Stomach (tissue), 9 donors: ENCODE results near the gene CACNA1H. TPM values are rescaled to one million over a fixed set of nuclear protein-coding genes. Genes with fewer than 3 reads are reported as not detected.

Source experiments
- DNase-seq, 2 donors: peaks; one replicate each; pipeline versions ENCODE4 v3.0.0 to v3.0.0-alpha.2; 2013 to 2019
- H3K27ac ChIP-seq, 5 donors: fragments of 200-600 bp in 4 of 5; sonication (generic) in 4 of 5; one replicate each; pipeline ENCODE4 v1.5.1; 2013 to 2019; ENCODE audit warnings: mild to moderate bottlenecking in 1 of 5, moderate library complexity in 1 of 5
- H3K27me3 ChIP-seq, 3 donors: fragments of 200-600 bp; sonication (generic); one replicate each; pipeline ENCODE4 v1.5.1; 2017 to 2019; ENCODE audit warnings: mixed run types in 1 of 3
- H3K36me3 ChIP-seq, 4 donors: fragments of 200-600 bp; sonication (generic); 1 replicate in 3 of 4; 2 replicates in 1 of 4; pipeline ENCODE4 v1.5.1; 2016 to 2019
- H3K4me1 ChIP-seq, 4 donors: fragments of 200-600 bp; sonication (generic); one replicate each; pipeline ENCODE4 v1.5.1; 2016 to 2019
- H3K4me3 ChIP-seq, 4 donors: fragments of 200-600 bp; sonication (generic) in 3 of 4; one replicate each; pipeline ENCODE4 v1.5.1; 2016 to 2019; ENCODE audit warnings: mild to moderate bottlenecking in 1 of 4
- H3K9me3 ChIP-seq, 4 donors: fragments of 200-600 bp; sonication (generic); one replicate each; pipeline ENCODE4 v1.5.1; 2016 to 2019
- CTCF ChIP-seq, 7 experiments: fragments of 450-650 bp in 4 of 7; fragments of 200-600 bp in 3 of 7; sonication (generic) in 3 of 7; IDR thresholded peaks; one replicate each; pipeline ENCODE4 v1.5.1; 2016 to 2019; ENCODE audit warnings: antibody characterized with exemption in 7 of 7, control low read depth in 2 of 7, mild to moderate bottlenecking in 1 of 7
- EP300 ChIP-seq: sonication (generic); formaldehyde crosslinking; IDR thresholded peaks from one replicate; pipeline ENCODE4 v1.6.1; 2017; ENCODE audit warnings: antibody characterized with exemption
- POLR2A ChIP-seq, 4 donors: fragments of 450-650 bp; IDR thresholded peaks; one replicate each; pipeline ENCODE4 v1.6.1; 2016; ENCODE audit warnings: antibody characterized with exemption in 4 of 4, control low read depth in 2 of 4, mild to moderate bottlenecking in 1 of 4, moderate library complexity in 1 of 4
- POLR2AphosphoS5 ChIP-seq, 3 donors: sonication (generic); formaldehyde crosslinking; IDR thresholded peaks; one replicate each; pipeline ENCODE4 v1.6.1; 2016; ENCODE audit warnings: antibody characterized with exemption in 3 of 3
- WGBS, 5 donors: extraction: QIAGEN DNeasy Blood & Tissue Kit in 3 of 5; methylation state at CpG; one replicate each; pipeline versions ENCODE4 v1.1.5 to v1.1.7; 2013 to 2018; 5-methylcytosine and 5-hydroxymethylcytosine counted together
- intact Hi-C: fragments of 100-400 bp; cut with DNase I; formaldehyde crosslinking; loops from one replicate; pipeline ENCODE4 v1.15.1; 2023; ENCODE audit warnings: low total_unique reads
- polyA plus RNA-seq, 3 donors: library from polyadenylated mRNA; stranded (reverse); fragments of 200-250 nt; gene quantifications; one replicate each; pipeline ENCODE4 v1.2.3, GENCODE V29; 2013
- total RNA-seq, 5 donors: library from RNA; depleted of rRNA; stranded (reverse); fragments of >200 nt; gene quantifications; one replicate each; pipeline versions ENCODE4 v1.1.0 to v1.2.3, GENCODE V29; 2014 to 2016
- donor health status: healthy with polysubstance abuse.
- donor health status: Bipolar disorder and iron deficiency.
- donor health status: healthy.

Gene CACNA1H
- total and polyA plus RNA-seq, 8 donors = 1.5 to 49.6 (median 19.6) TPM

- Histone ChIP-seq H3K4me3 (no peak overlapping the region), H3K27me3 (peaks cover 0 to 63% (median 7%) of the 10 kb centered on the region in 3 donors), H3K9me3 (no peaks in the 10 kb centered on the region), H3K4me1 (peaks cover 0 to 26% (median 25%) of the 10 kb centered on the region in 4 donors), H3K36me3 (no peaks in the 10 kb centered on the region), H3K27ac (no peak overlapping the region)
- no peak for DNase-seq
- intact Hi-C loops = no loop called here
- no peak for TF ChIP-seq POLR2A (IDR thresholded peaks at IDR 0.05)
- TF ChIP-seq EP300 = no peak
- no peak for TF ChIP-seq CTCF (IDR thresholded peaks at IDR 0.05)
- no peak for TF ChIP-seq POLR2AphosphoS5 (IDR thresholded peaks at IDR 0.05)
- WGBS, 5 donors = 78 to 88% (median 85%) methylated on average over 7 to 8 of the region's 8 CpGs
Measured at GRCh38 chr16:1130382-1130781, 22.5 kb upstream of the CACNA1H start.

- no peak for TF ChIP-seq CTCF (IDR thresholded peaks at IDR 0.05)
- no peak for TF ChIP-seq EP300
- TF ChIP-seq POLR2A (IDR thresholded peaks at IDR 0.05) = no peak
- TF ChIP-seq POLR2AphosphoS5 (IDR thresholded peaks at IDR 0.05) = no peak
- H3K36me3 ChIP-seq = no peaks in the 10 kb centered on the region
- intact Hi-C loops = no loop called here
- no peak for DNase-seq
- H3K27me3 ChIP-seq = peaks cover 0 to 52% (median 4%) of the 10 kb centered on the region in 3 donors
- no peak overlapping the region for H3K27ac ChIP-seq
- 90 to 93% (median 92%) methylated on average over 24 to 35 of the region's 35 CpGs for WGBS, 5 donors
- peaks cover 0 to 25% (median 20%) of the 10 kb centered on the region in 4 donors for H3K4me1 ChIP-seq
- H3K9me3 ChIP-seq = no peaks in the 10 kb centered on the region
- H3K4me3 ChIP-seq = no peak overlapping the region
Measured at GRCh38 chr16:1131378-1131994, 21.4 kb upstream of the CACNA1H start.

GRCh38 chr16:1132431-1132830, 20.5 kb upstream of the CACNA1H start:
- Histone ChIP-seq H3K36me3 (no peaks in the 10 kb centered on the region), H3K4me1 (peaks cover 0 to 25% (median 20%) of the 10 kb centered on the region in 4 donors), H3K9me3 (no peaks in the 10 kb centered on the region), H3K27ac (no peak overlapping the region), H3K27me3 (peaks cover 0 to 42% (median 4%) of the 10 kb centered on the region in 3 donors), H3K4me3 (no peak overlapping the region)
- DNase-seq = no peak
- intact Hi-C loops = no loop called here
- WGBS, 5 donors = 43 to 59% (median 46%) methylated on average over 9 to 15 of the region's 15 CpGs
- TF ChIP-seq POLR2AphosphoS5 (IDR thresholded peaks at IDR 0.05) (no peak), POLR2A (IDR thresholded peaks at IDR 0.05) (no peak), CTCF (IDR thresholded peaks at IDR 0.05) (no peak), EP300 (no peak)

- TF ChIP-seq EP300 (no peak), POLR2AphosphoS5 (IDR thresholded peaks at IDR 0.05) (no peak), POLR2A (IDR thresholded peaks at IDR 0.05) (no peak), CTCF (IDR thresholded peaks at IDR 0.05) (no peak)
- Histone ChIP-seq H3K36me3 (no peaks in the 10 kb centered on the region), H3K27me3 (peaks cover 0 to 36% (median 4%) of the 10 kb centered on the region in 3 donors), H3K9me3 (no peaks in the 10 kb centered on the region), H3K27ac (no peak overlapping the region), H3K4me3 (no peak overlapping the region), H3K4me1 (peaks cover 0 to 25% (median 20%) of the 10 kb centered on the region in 4 donors)
- DNase-seq = no peak
- intact Hi-C loops = no loop called here
- WGBS, 5 donors = 58 to 83% (median 64%) methylated on average over 7 to 18 of the region's 18 CpGs
Measured at GRCh38 chr16:1133271-1133670, 19.6 kb upstream of the CACNA1H start.
